Right lobe of liver (tissue), 6 donors: Measurements from ENCODE around the gene EFNA3. TPM values are rescaled to one million over a fixed set of nuclear protein-coding genes. Genes with fewer than 3 reads are reported as not detected.

Experiments
- ATAC-seq, 4 donors: fragments of 200-7000 bp; cut with Tn5 transposase; one replicate each; pipeline ENCODE4 v1.9.1; 2020; ENCODE audit warnings: mild to moderate bottlenecking in 4 of 4, moderate library complexity in 4 of 4
- DNase-seq, 3 donors: peaks; one replicate each; pipeline ENCODE4 v3.0.0-alpha.2; 2020
- H3K27ac ChIP-seq, 3 donors: fragments of 200-600 bp; one replicate each; pipeline ENCODE4 v1.8.0; 2022
- H3K27me3 ChIP-seq, 2 donors: fragments of 200-600 bp; one replicate each; pipeline ENCODE4 v1.8.0; 2022
- H3K36me3 ChIP-seq, 4 donors: fragments of 200-600 bp; sonication (generic) in 1 of 4; one replicate each; pipeline versions ENCODE4 v1.5.1 to v1.8.0; 2017 to 2022; ENCODE audit warnings: control low read depth in 1 of 4
- H3K4me1 ChIP-seq, 4 donors: fragments of 200-600 bp; sonication (generic) in 1 of 4; one replicate each; pipeline versions ENCODE4 v1.5.1 to v1.8.0; 2017 to 2022; ENCODE audit warnings: control low read depth in 1 of 4
- H3K4me3 ChIP-seq, 3 donors: fragments of 200-600 bp; one replicate each; pipeline ENCODE4 v1.8.0; 2022
- H3K9me3 ChIP-seq, 4 donors: fragments of 200-600 bp; sonication (generic) in 1 of 4; one replicate each; pipeline versions ENCODE4 v1.5.1 to v1.8.0; 2017 to 2022; ENCODE audit warnings: control low read depth in 1 of 4
- POLR2A ChIP-seq: fragments of 450-650 bp; IDR thresholded peaks from one replicate; pipeline ENCODE4 v1.6.1; 2017; ENCODE audit warnings: antibody characterized with exemption, mild to moderate bottlenecking
- WGBS: methylation state at CpG from one replicate; pipeline ENCODE4 v1.1.6; 2018; ENCODE audit warnings: low coverage, low lambda C conversion rate; ENCODE audit not compliant: insufficient coverage; ENCODE audit errors: missing lambda C conversion rate; 5-methylcytosine and 5-hydroxymethylcytosine counted together
- intact Hi-C, 2 donors: fragments of 100-400 bp; cut with DNase I; formaldehyde crosslinking; loops; one replicate each; pipeline versions ENCODE4 v1.11.2 to v1.14.1; 2022
- small RNA-seq, 2 experiments: library from RNA; depleted of rRNA; stranded (forward); fragments of <200 nt; gene quantifications; one replicate each; pipeline ENCODE3, GENCODE V24; 2016
- total RNA-seq, 6 experiments: library from RNA; depleted of rRNA in 2 of 6; stranded (reverse); fragments of >200 nt in 2 of 6; fragmentation: NEBNext Ultra II Directional in 3 of 6; extraction: Animal tissue kit (Norgen Biotek cat#: 25700) in 3 of 6; gene quantifications; one replicate each; pipeline versions ENCODE4 v1.1.0 to v1.2.4, GENCODE V29; 2016 to 2023
- TF ChIP-seq, protein P1 (sequence below), 4 donors: fragments of 200-600 bp in 3 of 4; fragments of 450-650 bp in 1 of 4; IDR thresholded peaks; one replicate each; pipeline versions ENCODE4 v1.5.1 to v1.8.0; 2016 to 2022; ENCODE audit warnings: antibody characterized with exemption in 4 of 4, mild to moderate bottlenecking in 2 of 4
- donor health status: DM: no; HTN: yes; CAD: no.
- donor health status: DM: no; HTN: no; CAD: no.
- donor health status: DM: no; HTN: no; CAD: no.
- donor health status: DM: no; HTN: yes; CAD: no.
- donor health status: DM: no; HTN: yes; CAD: no.

EFNA3 gene
- total RNA-seq, 6 experiments from 2014 or later: 0.26 to 4.0 (median 2.5) TPM

DNA sequence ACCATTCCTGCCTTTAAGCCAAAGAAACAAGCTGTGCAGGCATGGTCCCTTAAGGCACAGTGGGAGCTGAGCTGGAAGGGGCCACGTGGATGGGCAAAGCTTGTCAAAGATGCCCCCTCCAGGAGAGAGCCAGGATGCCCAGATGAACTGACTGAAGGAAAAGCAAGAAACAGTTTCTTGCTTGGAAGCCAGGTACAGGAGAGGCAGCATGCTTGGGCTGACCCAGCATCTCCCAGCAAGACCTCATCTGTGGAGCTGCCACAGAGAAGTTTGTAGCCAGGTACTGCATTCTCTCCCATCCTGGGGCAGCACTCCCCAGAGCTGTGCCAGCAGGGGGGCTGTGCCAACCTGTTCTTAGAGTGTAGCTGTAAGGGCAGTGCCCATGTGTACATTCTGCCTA, 55.7 kb downstream of the EFNA3 start:
- H3K4me3 ChIP-seq: peak overlapping the region in 2 of 3 donors; percentile 84 to 96
- H3K9me3 ChIP-seq: no peaks in the 10 kb centered on the region
- ATAC-seq (peak in 3 of 4 donors; percentile 2 to 17 (median 4)), DNase-seq (peak in 1 of 3 donors; percentile 54)
- intact Hi-C loops: no loop called here
- H3K36me3 ChIP-seq: peaks cover 0 to 52% (median 28%) of the 10 kb centered on the region in 4 donors
- 7% methylated on average over 1 of the region's 1 CpG for WGBS
- H3K4me1 ChIP-seq: peaks cover 0 to 50% (median 21%) of the 10 kb centered on the region in 4 donors
- no peak for TF ChIP-seq POLR2A
- TF ChIP-seq, protein P1, sequence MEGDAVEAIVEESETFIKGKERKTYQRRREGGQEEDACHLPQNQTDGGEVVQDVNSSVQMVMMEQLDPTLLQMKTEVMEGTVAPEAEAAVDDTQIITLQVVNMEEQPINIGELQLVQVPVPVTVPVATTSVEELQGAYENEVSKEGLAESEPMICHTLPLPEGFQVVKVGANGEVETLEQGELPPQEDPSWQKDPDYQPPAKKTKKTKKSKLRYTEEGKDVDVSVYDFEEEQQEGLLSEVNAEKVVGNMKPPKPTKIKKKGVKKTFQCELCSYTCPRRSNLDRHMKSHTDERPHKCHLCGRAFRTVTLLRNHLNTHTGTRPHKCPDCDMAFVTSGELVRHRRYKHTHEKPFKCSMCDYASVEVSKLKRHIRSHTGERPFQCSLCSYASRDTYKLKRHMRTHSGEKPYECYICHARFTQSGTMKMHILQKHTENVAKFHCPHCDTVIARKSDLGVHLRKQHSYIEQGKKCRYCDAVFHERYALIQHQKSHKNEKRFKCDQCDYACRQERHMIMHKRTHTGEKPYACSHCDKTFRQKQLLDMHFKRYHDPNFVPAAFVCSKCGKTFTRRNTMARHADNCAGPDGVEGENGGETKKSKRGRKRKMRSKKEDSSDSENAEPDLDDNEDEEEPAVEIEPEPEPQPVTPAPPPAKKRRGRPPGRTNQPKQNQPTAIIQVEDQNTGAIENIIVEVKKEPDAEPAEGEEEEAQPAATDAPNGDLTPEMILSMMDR (IDR thresholded peaks at IDR 0.05): no peak
- H3K27me3 ChIP-seq: no peaks in the 10 kb centered on the region
- H3K27ac ChIP-seq: peak overlapping the region; percentile 97 to 100 (median 99)

DNA sequence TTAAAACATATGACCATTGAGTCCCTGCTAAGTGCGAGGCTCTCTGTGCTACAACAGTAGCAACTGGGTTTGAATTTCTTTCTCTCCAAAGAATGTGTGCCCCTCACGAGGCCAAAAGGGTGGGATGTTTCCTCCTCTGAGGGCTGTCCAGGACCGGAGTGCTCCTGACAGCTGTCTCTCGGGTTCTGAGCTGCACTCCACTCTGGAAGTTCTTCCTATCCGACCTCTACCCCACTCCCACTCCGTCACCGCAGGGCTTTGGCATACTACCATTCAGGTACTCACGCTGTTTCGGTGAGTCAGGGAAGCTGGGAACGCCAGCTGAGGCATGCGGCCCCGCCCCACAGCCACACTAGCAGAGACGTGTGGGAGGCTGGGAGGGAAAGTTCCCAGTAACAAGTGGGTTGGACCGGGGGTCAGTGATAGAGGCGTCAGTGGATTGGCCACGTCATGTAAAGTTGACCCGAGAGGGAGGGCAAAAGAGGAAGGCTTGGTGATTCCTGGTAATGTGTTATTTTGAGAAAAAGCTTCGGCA, 56.3 kb downstream of the EFNA3 start:
- H3K9me3 ChIP-seq: no peaks in the 10 kb centered on the region
- TF ChIP-seq, protein P1 (IDR thresholded peaks at IDR 0.05): no peak
- no peak for TF ChIP-seq POLR2A
- 2% methylated on average over 16 of the region's 18 CpGs for WGBS
- DNase-seq (peak; percentile 88 to 94 (median 91)), ATAC-seq (peak; percentile 49 to 68 (median 54))
- peak overlapping the region; percentile 97 to 100 (median 99) for H3K27ac ChIP-seq
- peaks cover 0 to 46% (median 25%) of the 10 kb centered on the region in 4 donors for H3K36me3 ChIP-seq
- intact Hi-C loops: no loop called here
- H3K4me1 ChIP-seq: peaks cover 0 to 52% (median 21%) of the 10 kb centered on the region in 4 donors
- peak overlapping the region; percentile 43 to 96 (median 84) for H3K4me3 ChIP-seq
- H3K27me3 ChIP-seq: no peaks in the 10 kb centered on the region

DNA sequence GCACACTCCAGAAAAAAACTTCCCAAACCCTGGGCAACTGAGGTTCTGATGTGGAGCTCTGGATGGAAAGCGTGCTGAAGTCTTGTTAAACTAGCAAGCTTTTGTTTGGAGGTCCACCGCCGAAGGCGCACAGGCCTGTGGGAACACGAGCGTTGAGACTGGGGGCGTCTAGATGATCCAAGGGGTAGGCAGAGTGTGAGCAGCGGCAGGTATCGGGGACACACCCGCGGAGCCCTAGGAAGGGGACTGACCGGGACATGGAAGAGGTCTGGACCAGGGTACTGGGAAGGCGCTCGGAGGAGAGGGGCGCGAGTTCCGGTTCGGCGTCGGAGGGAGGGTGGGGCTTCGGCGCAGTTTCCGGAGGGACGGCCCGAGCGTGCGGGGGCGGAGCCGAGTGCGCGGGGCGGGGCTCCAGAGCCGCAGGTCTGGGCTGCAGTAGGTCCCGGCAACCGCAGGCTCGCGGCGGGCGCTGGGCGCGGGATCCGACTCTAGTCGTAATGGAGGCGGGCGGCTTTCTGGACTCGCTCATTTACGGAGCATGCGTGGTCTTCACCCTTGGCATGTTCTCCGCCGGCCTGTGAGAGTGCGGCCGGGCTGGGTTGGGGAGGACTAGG, 56.9 kb downstream of the EFNA3 start, which contains the start of gene SLC50A1:
SLC50A1 (plus strand) TSS at position 438 of the 614 bp plus-strand sequence; CDS start at position 498, 60 bp downstream.
- DNase-seq (peak; percentile 96 to 97 (median 97)), ATAC-seq (peak; percentile 57 to 80 (median 75))
- H3K27ac ChIP-seq: peak within 1 kb of the TSS; percentile 97 to 100 (median 99)
- peaks cover 0 to 43% (median 22%) of the 10 kb centered on the region in 4 donors for H3K36me3 ChIP-seq
- peak within 1 kb of the TSS; percentile 43 to 96 (median 84) for H3K4me3 ChIP-seq
- intact Hi-C loops: no loop called here
- H3K9me3 ChIP-seq: no peaks in the 10 kb centered on the region
- H3K27me3 ChIP-seq: no peaks in the 10 kb centered on the region
- peak; percentile 95 for TF ChIP-seq POLR2A
- TF ChIP-seq, protein P1 (IDR thresholded peaks at IDR 0.05): peak in 3 of 4 donors; percentile 27 to 60 (median 31)
- peaks cover 0 to 52% (median 21%) of the 10 kb centered on the region in 4 donors for H3K4me1 ChIP-seq
- 3% methylated on average over 14 of the region's 52 CpGs for WGBS

GRCh38 chr1:155136748-155137147, 58.1 kb downstream of the EFNA3 start:
- no peak for TF ChIP-seq POLR2A
- TF ChIP-seq, protein P1 (IDR thresholded peaks at IDR 0.05): no peak
- Histone ChIP-seq H3K4me3 (peak overlapping the region; percentile 43 to 96 (median 84)), H3K36me3 (peaks cover 0 to 31% (median 16%) of the 10 kb centered on the region in 4 donors), H3K27ac (peak overlapping the region; percentile 97 to 100 (median 99)), H3K4me1 (peaks cover 0 to 45% (median 18%) of the 10 kb centered on the region in 4 donors), H3K9me3 (no peaks in the 10 kb centered on the region), H3K27me3 (no peaks in the 10 kb centered on the region)
- intact Hi-C loops: no loop called here
- WGBS: 38% methylated on average over 6 of the region's 6 CpGs
- ATAC-seq (no peak), DNase-seq (no peak)

Small RNA genes lying within 50 kb of the gene (small RNA-seq; reads per million reads assigned to genes)
- gene RF00019: 0 reads per million in 2 experiments

Other genes starting within 250 kb of the EFNA3 start
- under 1 TPM; 0.15 to 0.64 (median 0.32) TPM for gene KCNN3, start 208.6 kb upstream of the EFNA3 start, total RNA-seq
- 10 to 100 TPM; 16.9 to 34.5 (median 29.2) TPM for gene PMVK, start 142.1 kb upstream of the EFNA3 start, total RNA-seq
- 10 to 100 TPM; 16.7 to 25.9 (median 19.1) TPM for gene PBXIP1, start 122.7 kb upstream of the EFNA3 start, total RNA-seq
- gene PYGO2, start 117.1 kb upstream of the EFNA3 start, total RNA-seq: 10 to 100 TPM in 4 of 6 experiments, 1 to 10 TPM in 2; 9.1 to 13.5 (median 10.9) TPM
- gene SHC1, start 108.1 kb upstream of the EFNA3 start, total RNA-seq: 100 to 1,000 TPM in 1 of 6 experiments, 10 to 100 TPM in 5; 44.6 to 108 (median 75.3) TPM
- gene CKS1B, start 104.2 kb upstream of the EFNA3 start, total RNA-seq: 10 to 100 TPM; 14.9 to 51.7 (median 23.1) TPM
- gene FLAD1, start 95.5 kb upstream of the EFNA3 start, total RNA-seq: 10 to 100 TPM; 18.3 to 33.1 (median 24.6) TPM
- not detected for gene LENEP, start 85.3 kb upstream of the EFNA3 start, total RNA-seq
- gene ZBTB7B, start 76.0 kb upstream of the EFNA3 start, total RNA-seq: 10 to 100 TPM; 35.0 to 83.8 (median 38.8) TPM
- gene DCST2, start 45.1 kb upstream of the EFNA3 start, total RNA-seq: 1 to 10 TPM in 1 of 6 experiments, under 1 TPM in 4, not detected in 1; 0.72 to 1.4 (median 0.81) TPM
- gene DCST1, start 45.0 kb upstream of the EFNA3 start, total RNA-seq: not detected
- 10 to 100 TPM; 16.2 to 33.9 (median 26.4) TPM for gene ADAM15, start 27.5 kb upstream of the EFNA3 start, total RNA-seq
- gene EFNA4, start 15.1 kb upstream of the EFNA3 start, total RNA-seq: 1 to 10 TPM; 2.3 to 6.4 (median 3.0) TPM
- gene EFNA1, start 49.0 kb downstream of the EFNA3 start, total RNA-seq: 100 to 1,000 TPM in 5 of 6 experiments, 10 to 100 TPM in 1; 87.5 to 419 (median 196) TPM
- 10 to 100 TPM; 16.2 to 28.1 (median 24.4) TPM for gene SLC50A1, start 57.0 kb downstream of the EFNA3 start, total RNA-seq
- 100 to 1,000 TPM in 1 of 6 experiments, 10 to 100 TPM in 5; 50.4 to 106 (median 60.4) TPM for gene DPM3, start 61.7 kb downstream of the EFNA3 start, total RNA-seq
- gene KRTCAP2, start 94.5 kb downstream of the EFNA3 start, total RNA-seq: 100 to 1,000 TPM in 3 of 6 experiments, 10 to 100 TPM in 3; 85.5 to 145 (median 99.9) TPM
- gene TRIM46, start 95.0 kb downstream of the EFNA3 start, total RNA-seq: under 1 TPM in 2 of 6 experiments, not detected in 4; 0.09 to 0.15 TPM
- gene THBS3, start 129.1 kb downstream of the EFNA3 start, total RNA-seq: 10 to 100 TPM in 3 of 6 experiments, 1 to 10 TPM in 3; 4.0 to 14.4 (median 10.5) TPM
- 10 to 100 TPM; 20.0 to 50.7 (median 23.9) TPM for gene MTX1, start 129.9 kb downstream of the EFNA3 start, total RNA-seq
- 10 to 100 TPM in 2 of 6 experiments, 1 to 10 TPM in 4; 7.2 to 13.0 (median 9.6) TPM for gene ENTREP3, start 176.6 kb downstream of the EFNA3 start, total RNA-seq
- 10 to 100 TPM; 27.9 to 63.4 (median 29.2) TPM for gene SCAMP3, start 183.5 kb downstream of the EFNA3 start, total RNA-seq
- 10 to 100 TPM; 10.4 to 29.2 (median 20.2) TPM for gene CLK2, start 194.7 kb downstream of the EFNA3 start, total RNA-seq
- gene HCN3, start 198.6 kb downstream of the EFNA3 start, total RNA-seq: 1 to 10 TPM in 4 of 6 experiments, under 1 TPM in 2; 0.56 to 1.6 (median 1.2) TPM
- 10 to 100 TPM; 27.0 to 95.3 (median 36.1) TPM for gene PKLR, start 222.6 kb downstream of the EFNA3 start, total RNA-seq
- gene FDPS, start 230.0 kb downstream of the EFNA3 start, total RNA-seq: 100 to 1,000 TPM in 4 of 6 experiments, 10 to 100 TPM in 2; 51.1 to 236 (median 171) TPM
- 10 to 100 TPM in 1 of 6 experiments, 1 to 10 TPM in 5; 4.6 to 12.7 (median 7.6) TPM for gene RUSC1, start 242.1 kb downstream of the EFNA3 start, total RNA-seq